ENCODE results near the gene RAB7B. TPM values are rescaled to one million over a fixed set of nuclear protein-coding genes. Genes with fewer than 3 reads are reported as not detected.
A peak's percentile ranks its signal among the peaks of the same experiment; 100 is the strongest.

The RAB7B gene
- total and polyA plus RNA-seq, 2 of the 13 experiments (the other 11 are each of a cell fraction or from before 2014, with no cell fraction given): 0.05 to 0.46 TPM

DNA sequence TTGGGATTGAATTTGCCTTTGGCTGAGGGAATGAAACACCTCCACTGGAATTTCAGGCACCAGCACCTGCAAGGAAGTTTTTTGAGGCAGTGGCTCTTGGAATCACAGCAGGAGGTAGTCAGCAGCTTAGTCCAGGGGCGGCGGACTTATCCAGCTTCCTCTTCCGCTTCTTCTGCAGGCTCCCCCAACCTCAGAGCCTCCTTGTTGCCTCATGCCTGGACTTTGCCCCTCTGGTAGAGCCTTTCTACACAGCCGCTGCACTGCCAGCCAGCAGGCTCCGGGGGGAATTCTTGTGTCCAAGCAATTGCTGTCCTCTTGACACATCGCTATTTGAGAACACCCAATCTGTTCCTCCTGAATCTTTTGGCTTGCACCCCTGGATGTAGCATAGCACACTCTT lies 45.4 kb upstream of the RAB7B start (continued):
- TF ChIP-seq ZNF83 (CRISPR knock-in tag; IDR thresholded peaks at IDR 0.05; ENCODE audit: borderline replicate concordance): no peak
- TF ChIP-seq, protein P1, sequence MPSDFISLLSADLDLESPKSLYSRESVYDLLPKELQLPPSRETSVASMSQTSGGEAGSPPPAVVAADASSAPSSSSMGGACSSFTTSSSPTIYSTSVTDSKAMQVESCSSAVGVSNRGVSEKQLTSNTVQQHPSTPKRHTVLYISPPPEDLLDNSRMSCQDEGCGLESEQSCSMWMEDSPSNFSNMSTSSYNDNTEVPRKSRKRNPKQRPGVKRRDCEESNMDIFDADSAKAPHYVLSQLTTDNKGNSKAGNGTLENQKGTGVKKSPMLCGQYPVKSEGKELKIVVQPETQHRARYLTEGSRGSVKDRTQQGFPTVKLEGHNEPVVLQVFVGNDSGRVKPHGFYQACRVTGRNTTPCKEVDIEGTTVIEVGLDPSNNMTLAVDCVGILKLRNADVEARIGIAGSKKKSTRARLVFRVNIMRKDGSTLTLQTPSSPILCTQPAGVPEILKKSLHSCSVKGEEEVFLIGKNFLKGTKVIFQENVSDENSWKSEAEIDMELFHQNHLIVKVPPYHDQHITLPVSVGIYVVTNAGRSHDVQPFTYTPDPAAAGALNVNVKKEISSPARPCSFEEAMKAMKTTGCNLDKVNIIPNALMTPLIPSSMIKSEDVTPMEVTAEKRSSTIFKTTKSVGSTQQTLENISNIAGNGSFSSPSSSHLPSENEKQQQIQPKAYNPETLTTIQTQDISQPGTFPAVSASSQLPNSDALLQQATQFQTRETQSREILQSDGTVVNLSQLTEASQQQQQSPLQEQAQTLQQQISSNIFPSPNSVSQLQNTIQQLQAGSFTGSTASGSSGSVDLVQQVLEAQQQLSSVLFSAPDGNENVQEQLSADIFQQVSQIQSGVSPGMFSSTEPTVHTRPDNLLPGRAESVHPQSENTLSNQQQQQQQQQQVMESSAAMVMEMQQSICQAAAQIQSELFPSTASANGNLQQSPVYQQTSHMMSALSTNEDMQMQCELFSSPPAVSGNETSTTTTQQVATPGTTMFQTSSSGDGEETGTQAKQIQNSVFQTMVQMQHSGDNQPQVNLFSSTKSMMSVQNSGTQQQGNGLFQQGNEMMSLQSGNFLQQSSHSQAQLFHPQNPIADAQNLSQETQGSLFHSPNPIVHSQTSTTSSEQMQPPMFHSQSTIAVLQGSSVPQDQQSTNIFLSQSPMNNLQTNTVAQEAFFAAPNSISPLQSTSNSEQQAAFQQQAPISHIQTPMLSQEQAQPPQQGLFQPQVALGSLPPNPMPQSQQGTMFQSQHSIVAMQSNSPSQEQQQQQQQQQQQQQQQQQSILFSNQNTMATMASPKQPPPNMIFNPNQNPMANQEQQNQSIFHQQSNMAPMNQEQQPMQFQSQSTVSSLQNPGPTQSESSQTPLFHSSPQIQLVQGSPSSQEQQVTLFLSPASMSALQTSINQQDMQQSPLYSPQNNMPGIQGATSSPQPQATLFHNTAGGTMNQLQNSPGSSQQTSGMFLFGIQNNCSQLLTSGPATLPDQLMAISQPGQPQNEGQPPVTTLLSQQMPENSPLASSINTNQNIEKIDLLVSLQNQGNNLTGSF (CRISPR knock-in tag; IDR thresholded peaks at IDR 0.05): no peak
- no peak for TF ChIP-seq FOXA1 (IDR thresholded peaks at IDR 0.05)
- TF ChIP-seq FOXA1 (CRISPR knock-in tag; IDR thresholded peaks at IDR 0.05): peak; percentile 34; the same call in 1 of the 2 replicates

DNA sequence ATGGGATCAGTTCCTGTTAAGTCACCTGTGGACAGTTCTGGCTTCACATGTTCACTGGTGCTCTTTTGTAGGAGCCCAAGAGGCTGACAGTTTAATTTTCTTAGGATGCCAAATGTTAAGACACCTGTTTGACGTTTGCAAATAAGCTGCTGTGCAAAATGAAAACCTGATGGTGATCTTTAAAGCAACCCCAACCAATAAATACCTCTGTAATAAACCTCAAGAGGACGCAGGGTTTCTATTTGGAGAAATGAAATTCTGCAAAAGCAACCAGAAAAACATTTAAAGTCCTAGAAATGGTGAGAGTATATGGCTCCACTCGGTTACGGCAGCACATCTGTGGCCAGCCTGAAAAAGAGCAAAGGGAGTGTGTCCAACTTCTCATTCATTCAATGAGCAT lies 44.1 kb upstream of the RAB7B start:
- intact Hi-C loops (cut with micrococcal nuclease; ENCODE audit: unreplicated experiment) (no loop called here), in situ Hi-C loops (cut with HindIII; ENCODE audit: extremely low pct_ligation_motif_present, low pct_unique_long_range_greater_than_20kb) (no loop called here)
- ATAC-seq (no peak), DNase-seq (ENCODE audit: low spot score) (no peak), FAIRE-seq (no peak)
- Histone ChIP-seq H3K4me2 (ENCODE audit: low read depth, low read length) (no peak overlapping the region), H3K27me3 (ENCODE audit: control insufficient read depth in 1 of 2, insufficient read depth in 2 of 2, low read length in 2 of 2) (no peaks in the 10 kb centered on the region), H3K4me3 (replicated peaks in 1 of 3; ENCODE audit: insufficient read depth in 1 of 3, low read depth in 2 of 3, low read length in 3 of 3) (no peak overlapping the region), H4K20me1 (ENCODE audit: insufficient read depth, low read length) (no peaks in the 10 kb centered on the region), H3K4me1 (ENCODE audit: insufficient read depth, low read length) (peaks cover 45% of the 10 kb centered on the region), H3K9ac (ENCODE audit: insufficient read depth, low read depth, low read length) (no peak overlapping the region), H3K27ac (ENCODE audit: extremely low read length, insufficient read depth, low read length) (no peak overlapping the region), H3K79me2 (ENCODE audit: insufficient read depth, low read length) (no peaks in the 10 kb centered on the region), H3K36me3 (replicated peaks in 1 of 2; ENCODE audit: control insufficient read depth in 1 of 2, insufficient read depth in 2 of 2, low read length in 2 of 2) (no peaks in the 10 kb centered on the region), H2AFZ (ENCODE audit: low read length) (no peak overlapping the region), H3K9me3 (ENCODE audit: low read length) (no peaks in the 10 kb centered on the region)
- 77% methylated on average over 4 of the region's 4 CpGs for WGBS (ENCODE audit: low lambda C conversion rate)
- TF ChIP-seq ZNF501 (CRISPR knock-in tag; IDR thresholded peaks at IDR 0.05): no peak
- TF ChIP-seq, protein P2, sequence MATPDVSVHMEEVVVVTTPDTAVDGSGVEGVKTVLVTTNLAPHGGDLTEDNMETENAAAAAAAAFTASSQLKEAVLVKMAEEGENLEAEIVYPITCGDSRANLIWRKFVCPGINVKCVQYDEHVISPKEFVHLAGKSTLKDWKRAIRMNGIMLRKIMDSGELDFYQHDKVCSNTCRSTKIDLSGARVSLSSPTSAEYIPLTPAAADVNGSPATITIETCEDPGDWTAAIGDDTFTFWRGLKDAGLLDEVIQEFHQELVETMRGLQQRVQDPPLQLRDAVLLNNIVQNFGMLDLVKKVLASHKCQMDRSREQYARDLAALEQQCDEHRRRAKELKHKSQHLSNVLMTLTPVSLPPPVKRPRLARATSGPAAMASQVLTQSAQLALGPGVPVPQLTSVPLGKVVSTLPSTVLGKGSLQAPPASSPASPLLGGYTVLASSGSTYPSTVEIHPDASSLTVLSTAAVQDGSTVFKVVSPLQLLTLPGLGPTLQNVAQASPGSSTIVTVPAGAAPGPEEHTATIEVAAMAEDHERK (CRISPR knock-in tag; IDR thresholded peaks at IDR 0.05; ENCODE audit: low read depth): no peak
- TF ChIP-seq DNMT3B (CRISPR knock-in tag; conservative IDR thresholded peaks at IDR 0.05): no peak
- TF ChIP-seq ATAD3A (CRISPR knock-in tag; IDR thresholded peaks at IDR 0.05): no peak
- TF ChIP-seq ZMYM2 (CRISPR knock-in tag; IDR thresholded peaks at IDR 0.05): no peak
- no peak for TF ChIP-seq ZBTB20 (CRISPR knock-in tag; IDR thresholded peaks at IDR 0.05; ENCODE audit: borderline replicate concordance, low read depth)
- TF ChIP-seq SMAD3 (CRISPR knock-in tag; IDR thresholded peaks at IDR 0.05): no peak
- TF ChIP-seq, protein P3, sequence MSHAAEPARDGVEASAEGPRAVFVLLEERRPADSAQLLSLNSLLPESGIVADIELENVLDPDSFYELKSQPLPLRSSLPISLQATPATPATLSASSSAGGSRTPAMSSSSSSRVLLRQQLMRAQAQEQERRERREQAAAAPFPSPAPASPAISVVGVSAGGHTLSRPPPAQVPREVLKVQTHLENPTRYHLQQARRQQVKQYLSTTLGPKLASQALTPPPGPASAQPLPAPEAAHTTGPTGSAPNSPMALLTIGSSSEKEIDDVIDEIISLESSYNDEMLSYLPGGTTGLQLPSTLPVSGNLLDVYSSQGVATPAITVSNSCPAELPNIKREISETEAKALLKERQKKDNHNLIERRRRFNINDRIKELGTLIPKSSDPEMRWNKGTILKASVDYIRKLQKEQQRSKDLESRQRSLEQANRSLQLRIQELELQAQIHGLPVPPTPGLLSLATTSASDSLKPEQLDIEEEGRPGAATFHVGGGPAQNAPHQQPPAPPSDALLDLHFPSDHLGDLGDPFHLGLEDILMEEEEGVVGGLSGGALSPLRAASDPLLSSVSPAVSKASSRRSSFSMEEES (CRISPR knock-in tag; IDR thresholded peaks at IDR 0.05): no peak
- TF ChIP-seq ZNF547 (CRISPR knock-in tag; IDR thresholded peaks at IDR 0.05): no peak
- no peak for TF ChIP-seq ZNF530 (CRISPR knock-in tag; IDR thresholded peaks at IDR 0.05; ENCODE audit: low read depth)
- TF ChIP-seq ZFX (CRISPR knock-in tag; IDR thresholded peaks at IDR 0.05; ENCODE audit: low read depth): no peak
- TF ChIP-seq ZSCAN12 (CRISPR knock-in tag; IDR thresholded peaks at IDR 0.05): no peak
- TF ChIP-seq STAG1 (CRISPR knock-in tag; IDR thresholded peaks at IDR 0.05): no peak
- BruUV-seq (replicated peaks): no TSS peak
- CTCF ChIA-PET (ENCODE audit: low intra/inter-chr PET ratio, low total read pairs): no interaction called here
- POLR2A ChIA-PET: no interaction called here
